Breast epithelium (tissue), 3 donors: ENCODE measurements around the gene ATG10.

ENCODE experiments used
- POLR2A ChIP-seq: fragments of 450-650 bp; IDR thresholded peaks from one replicate; pipeline ENCODE4 v1.6.1; 2016; ENCODE audit warnings: antibody characterized with exemption, mild to moderate bottlenecking, moderate library complexity
- POLR2AphosphoS5 ChIP-seq, 3 donors: sonication (generic); formaldehyde crosslinking; IDR thresholded peaks; one replicate each; pipeline ENCODE4 v1.6.1; 2017; ENCODE audit warnings: antibody characterized with exemption in 3 of 3
- TF ChIP-seq, protein P1 (sequence below), 3 donors: fragments of 450-650 bp; IDR thresholded peaks; one replicate each; pipeline ENCODE4 v1.5.1; 2016 to 2017; ENCODE audit warnings: antibody characterized with exemption in 3 of 3, mild to moderate bottlenecking in 3 of 3, moderate library complexity in 3 of 3

DNA sequence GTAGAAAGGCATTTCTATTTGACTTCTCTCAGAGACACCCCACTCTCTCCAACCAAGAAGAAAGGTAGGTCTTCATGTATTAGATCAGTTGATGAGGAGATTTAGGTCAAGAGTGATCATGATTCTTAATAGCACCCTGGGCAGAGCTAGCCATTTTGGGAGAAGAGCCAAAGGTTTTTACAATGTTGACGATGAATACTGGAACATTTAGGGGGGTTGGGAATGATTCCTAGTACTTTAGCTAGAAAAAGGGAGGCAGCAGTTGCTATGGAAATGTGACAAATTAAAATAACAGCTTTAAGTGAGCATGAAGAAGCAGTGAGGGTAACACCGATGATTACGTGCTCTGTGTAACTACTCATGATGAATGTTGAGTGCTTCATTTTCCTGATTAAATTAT, 315.8 kb downstream of the ATG10 start:
- TF ChIP-seq, protein P1, sequence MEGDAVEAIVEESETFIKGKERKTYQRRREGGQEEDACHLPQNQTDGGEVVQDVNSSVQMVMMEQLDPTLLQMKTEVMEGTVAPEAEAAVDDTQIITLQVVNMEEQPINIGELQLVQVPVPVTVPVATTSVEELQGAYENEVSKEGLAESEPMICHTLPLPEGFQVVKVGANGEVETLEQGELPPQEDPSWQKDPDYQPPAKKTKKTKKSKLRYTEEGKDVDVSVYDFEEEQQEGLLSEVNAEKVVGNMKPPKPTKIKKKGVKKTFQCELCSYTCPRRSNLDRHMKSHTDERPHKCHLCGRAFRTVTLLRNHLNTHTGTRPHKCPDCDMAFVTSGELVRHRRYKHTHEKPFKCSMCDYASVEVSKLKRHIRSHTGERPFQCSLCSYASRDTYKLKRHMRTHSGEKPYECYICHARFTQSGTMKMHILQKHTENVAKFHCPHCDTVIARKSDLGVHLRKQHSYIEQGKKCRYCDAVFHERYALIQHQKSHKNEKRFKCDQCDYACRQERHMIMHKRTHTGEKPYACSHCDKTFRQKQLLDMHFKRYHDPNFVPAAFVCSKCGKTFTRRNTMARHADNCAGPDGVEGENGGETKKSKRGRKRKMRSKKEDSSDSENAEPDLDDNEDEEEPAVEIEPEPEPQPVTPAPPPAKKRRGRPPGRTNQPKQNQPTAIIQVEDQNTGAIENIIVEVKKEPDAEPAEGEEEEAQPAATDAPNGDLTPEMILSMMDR (IDR thresholded peaks at IDR 0.05): no peak
- TF ChIP-seq POLR2AphosphoS5 (IDR thresholded peaks at IDR 0.05) (no peak), POLR2A (no peak)
